GM10266 (cell line): Measurements from ENCODE around the gene MDFIC.

ENCODE experiments used
- DNase-seq: peaks from one replicate; pipeline ENCODE4 v3.0.0; 2012; ENCODE audit errors: extremely low spot score
- CTCF ChIP-seq: IDR thresholded peaks from 2 replicates; pipeline ENCODE4 v1.5.1; 2012; ENCODE audit warnings: mild to moderate bottlenecking, low read depth; ENCODE audit not compliant: control insufficient read depth, insufficient read depth; ENCODE audit errors: missing control alignments

The MDFIC gene

GRCh38 chr7:114889646-114890285 is 32.1 kb upstream of the MDFIC start:
- no peak for TF ChIP-seq CTCF
- DNase-seq: no peak

- no peak for TF ChIP-seq CTCF
- no peak for DNase-seq
These were observed 31.3 kb upstream of the MDFIC start for GRCh38 chr7:114890561-114890960.

- TF ChIP-seq CTCF: no peak
- DNase-seq: no peak
These were observed 21.8 kb upstream of the MDFIC start for GRCh38 chr7:114900127-114900526.

GRCh38 chr7:114901771-114902170 is 20.1 kb upstream of the MDFIC start:
- no peak for TF ChIP-seq CTCF
- DNase-seq: no peak

GRCh38 chr7:114903131-114903530 is 18.8 kb upstream of the MDFIC start:
- TF ChIP-seq CTCF: no peak
- no peak for DNase-seq

- no peak for TF ChIP-seq CTCF
These were observed 11.1 kb upstream of the MDFIC start for GRCh38 chr7:114910787-114911186.

GRCh38 chr7:114911411-114911810 is 10.5 kb upstream of the MDFIC start:
- no peak for DNase-seq
- TF ChIP-seq CTCF: no peak

More at GRCh38 chr7:114910787-114911186, 11.1 kb upstream of the MDFIC start:
- DNase-seq: no peak
